ENCODE data around the gene HABP2. TPM values are rescaled to one million over a fixed set of nuclear protein-coding genes. Genes with fewer than 3 reads are reported as not detected.

Gene HABP2
- total and polyA plus RNA-seq, 8 donors, result 0.76 to 11.4 (median 3.8) TPM; not detected in 2

DNA sequence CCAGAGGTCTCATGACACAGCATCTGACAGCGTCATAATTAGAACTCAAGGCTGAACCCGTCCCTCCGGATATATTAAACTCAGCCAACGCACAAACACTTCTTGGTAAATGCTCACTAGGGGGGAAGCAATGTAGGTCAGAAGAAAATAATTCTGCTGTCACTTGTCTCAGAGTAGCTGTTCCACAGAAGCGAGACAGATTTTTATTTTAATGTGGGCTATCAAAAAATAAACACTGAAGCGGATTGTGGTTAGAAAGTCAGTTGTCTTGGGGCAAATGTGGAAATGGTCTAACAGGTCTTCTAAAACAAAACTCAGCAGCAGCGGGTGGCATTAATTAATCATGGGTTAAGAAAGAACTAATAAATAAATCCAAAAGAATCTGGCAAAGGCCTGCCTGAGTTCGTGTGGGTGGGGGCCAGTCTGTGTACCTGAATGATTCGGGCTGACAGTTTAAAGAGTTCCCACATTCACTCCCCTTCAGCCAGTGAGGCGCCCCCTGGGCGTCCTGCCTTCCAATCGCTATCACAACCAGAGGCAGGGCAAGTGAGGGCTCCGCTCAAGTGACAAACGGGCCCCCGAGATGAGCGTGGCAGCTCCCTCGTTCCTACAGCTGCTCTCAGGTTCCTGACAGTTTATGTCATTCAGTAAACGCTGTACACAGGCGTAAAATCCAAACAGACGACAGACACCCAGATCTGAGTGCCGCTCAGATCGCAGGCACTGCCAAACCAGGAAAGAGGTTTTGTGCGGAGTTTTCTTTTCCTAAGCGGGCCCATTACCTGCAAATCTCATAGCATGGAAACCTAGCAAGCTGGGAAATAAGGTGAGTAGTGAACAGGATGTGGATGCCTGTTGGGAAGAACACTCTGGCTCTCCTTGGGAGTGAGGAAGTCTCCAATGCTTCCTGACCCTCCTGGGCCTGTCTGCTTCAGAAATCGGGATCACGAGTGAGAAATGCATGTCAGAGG is 58.1 kb downstream of the HABP2 start:
- Histone ChIP-seq H3K4me1 (peaks cover 0 to 14% (median 6%) of the 10 kb centered on the region in 4 donors), H3K27me3 (peaks cover 0 to 6% (median 0%) of the 10 kb centered on the region in 3 donors), H3K9me3 (no peaks in the 10 kb centered on the region), H3K27ac (no peak overlapping the region), H3K36me3 (no peaks in the 10 kb centered on the region), H3K4me3 (no peak overlapping the region)
- intact Hi-C loops (cut with DNase I; ENCODE audit: low total_unique reads), result no loop called here
- 25 to 39% (median 33%) methylated on average over 26 of the region's 26 CpGs for WGBS, 5 donors
- no peak for TF ChIP-seq EP300 (IDR thresholded peaks at IDR 0.05)
- no peak for TF ChIP-seq POLR2A (IDR thresholded peaks at IDR 0.05)
- no peak for TF ChIP-seq CTCF (IDR thresholded peaks at IDR 0.05)
- no peak for TF ChIP-seq POLR2AphosphoS5 (IDR thresholded peaks at IDR 0.05)
- DNase-seq, result peak in 1 of 2 donors; percentile 19

DNA sequence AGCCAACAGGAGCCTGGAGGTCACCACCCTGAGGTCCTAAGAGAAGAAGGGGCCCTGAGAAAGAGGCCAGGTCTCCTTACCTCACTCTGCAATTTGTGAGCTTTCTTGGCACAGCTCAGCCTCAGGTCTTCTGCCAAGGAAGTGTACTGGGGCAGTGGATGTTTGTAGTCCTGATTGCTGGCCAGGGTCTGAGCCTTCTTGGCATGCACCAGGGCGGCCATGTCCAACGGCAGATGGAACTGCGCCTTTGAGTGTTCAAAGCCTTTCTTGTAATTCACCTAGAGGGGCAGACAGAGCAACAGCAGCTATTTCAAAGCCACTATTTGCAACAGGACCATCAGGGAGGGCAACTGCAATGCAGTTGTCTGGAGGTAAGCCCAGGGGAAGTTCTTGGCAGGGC is 59.3 kb downstream of the HABP2 start:
- Histone ChIP-seq H3K4me3 (no peak overlapping the region), H3K27me3 (peaks cover 0 to 6% (median 6%) of the 10 kb centered on the region in 3 donors), H3K36me3 (no peaks in the 10 kb centered on the region), H3K9me3 (no peaks in the 10 kb centered on the region), H3K27ac (no peak overlapping the region), H3K4me1 (peaks cover 0 to 14% (median 6%) of the 10 kb centered on the region in 4 donors)
- peak in 1 of 2 donors; percentile 87 for DNase-seq
- 23 to 73% (median 55%) methylated on average over 3 of the region's 3 CpGs for WGBS, 5 donors
- TF ChIP-seq CTCF (IDR thresholded peaks at IDR 0.05), result no peak
- TF ChIP-seq EP300 (IDR thresholded peaks at IDR 0.05), result no peak
- no peak for TF ChIP-seq POLR2AphosphoS5 (IDR thresholded peaks at IDR 0.05)
- TF ChIP-seq POLR2A (IDR thresholded peaks at IDR 0.05), result no peak
- intact Hi-C loops (cut with DNase I; ENCODE audit: low total_unique reads), result no loop called here

- DNase-seq, result no peak
- H3K27ac ChIP-seq, result no peak overlapping the region
- H3K4me3 ChIP-seq, result no peak overlapping the region
- H3K9me3 ChIP-seq, result no peaks in the 10 kb centered on the region
- H3K27me3 ChIP-seq, result peaks cover 0 to 16% (median 9%) of the 10 kb centered on the region in 3 donors
- peaks cover 0 to 14% (median 6%) of the 10 kb centered on the region in 4 donors for H3K4me1 ChIP-seq
- no peaks in the 10 kb centered on the region for H3K36me3 ChIP-seq
- TF ChIP-seq CTCF (IDR thresholded peaks at IDR 0.05) (no peak), POLR2AphosphoS5 (IDR thresholded peaks at IDR 0.05) (no peak), EP300 (IDR thresholded peaks at IDR 0.05) (no peak), POLR2A (IDR thresholded peaks at IDR 0.05) (no peak)
- 79 to 87% (median 84%) methylated on average over 2 of the region's 2 CpGs for WGBS, 5 donors
- intact Hi-C loops (cut with DNase I; ENCODE audit: low total_unique reads), result no loop called here
Measured at GRCh38 chr10:113613427-113613826, 60.6 kb downstream of the HABP2 start.

- H3K36me3 ChIP-seq, result no peaks in the 10 kb centered on the region
- 69 to 79% (median 74%) methylated on average over 15 of the region's 15 CpGs for WGBS, 5 donors
- H3K9me3 ChIP-seq, result no peaks in the 10 kb centered on the region
- H3K4me1 ChIP-seq, result peaks cover 0 to 14% (median 6%) of the 10 kb centered on the region in 4 donors
- TF ChIP-seq EP300 (IDR thresholded peaks at IDR 0.05) (no peak), CTCF (IDR thresholded peaks at IDR 0.05) (no peak), POLR2A (IDR thresholded peaks at IDR 0.05) (no peak), POLR2AphosphoS5 (IDR thresholded peaks at IDR 0.05) (no peak)
- DNase-seq, result no peak
- intact Hi-C loops (cut with DNase I; ENCODE audit: low total_unique reads), result no loop called here
- no peak overlapping the region for H3K27ac ChIP-seq
- H3K4me3 ChIP-seq, result no peak overlapping the region
- H3K27me3 ChIP-seq, result peaks cover 0 to 21% (median 9%) of the 10 kb centered on the region in 3 donors
Measured at GRCh38 chr10:113613977-113614690, 61.3 kb downstream of the HABP2 start.

Measured in stomach (tissue), 9 donors.